GM10266 (cell line): ENCODE measurements around the gene FBXO36.
A peak's percentile ranks its signal among the peaks of the same experiment; 100 is the strongest.

ENCODE experiments used
- DNase-seq: peaks from one replicate; pipeline ENCODE4 v3.0.0; 2012; ENCODE audit errors: extremely low spot score
- TF ChIP-seq, protein P1 (sequence below): IDR thresholded peaks from 2 replicates; pipeline ENCODE4 v1.5.1; 2012; ENCODE audit warnings: mild to moderate bottlenecking, low read depth; ENCODE audit not compliant: control insufficient read depth, insufficient read depth; ENCODE audit errors: missing control alignments

Gene FBXO36

GRCh38 chr2:229901819-229902218 is 20.5 kb upstream of the FBXO36 start:
- no peak for DNase-seq
- TF ChIP-seq, protein P1, sequence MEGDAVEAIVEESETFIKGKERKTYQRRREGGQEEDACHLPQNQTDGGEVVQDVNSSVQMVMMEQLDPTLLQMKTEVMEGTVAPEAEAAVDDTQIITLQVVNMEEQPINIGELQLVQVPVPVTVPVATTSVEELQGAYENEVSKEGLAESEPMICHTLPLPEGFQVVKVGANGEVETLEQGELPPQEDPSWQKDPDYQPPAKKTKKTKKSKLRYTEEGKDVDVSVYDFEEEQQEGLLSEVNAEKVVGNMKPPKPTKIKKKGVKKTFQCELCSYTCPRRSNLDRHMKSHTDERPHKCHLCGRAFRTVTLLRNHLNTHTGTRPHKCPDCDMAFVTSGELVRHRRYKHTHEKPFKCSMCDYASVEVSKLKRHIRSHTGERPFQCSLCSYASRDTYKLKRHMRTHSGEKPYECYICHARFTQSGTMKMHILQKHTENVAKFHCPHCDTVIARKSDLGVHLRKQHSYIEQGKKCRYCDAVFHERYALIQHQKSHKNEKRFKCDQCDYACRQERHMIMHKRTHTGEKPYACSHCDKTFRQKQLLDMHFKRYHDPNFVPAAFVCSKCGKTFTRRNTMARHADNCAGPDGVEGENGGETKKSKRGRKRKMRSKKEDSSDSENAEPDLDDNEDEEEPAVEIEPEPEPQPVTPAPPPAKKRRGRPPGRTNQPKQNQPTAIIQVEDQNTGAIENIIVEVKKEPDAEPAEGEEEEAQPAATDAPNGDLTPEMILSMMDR = no peak

DNA sequence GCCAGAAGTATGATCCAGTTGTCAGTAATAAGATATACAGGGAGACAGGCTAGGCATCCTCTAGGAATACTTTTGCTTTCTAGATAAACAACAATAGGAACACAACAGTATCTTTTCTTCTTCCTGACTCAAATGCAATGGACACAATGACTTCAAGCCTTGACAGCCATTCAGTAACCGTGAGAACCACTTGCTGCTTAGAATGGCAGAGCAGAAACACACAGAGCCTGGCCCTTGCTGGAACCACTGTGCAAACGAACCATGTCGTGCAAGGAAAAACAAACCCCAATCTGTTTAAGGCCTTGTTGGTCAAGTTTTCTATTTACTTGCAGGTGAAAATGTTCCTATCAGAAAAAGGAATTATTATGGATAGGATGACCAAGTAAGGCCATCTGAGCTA is 19.3 kb upstream of the FBXO36 start:
- TF ChIP-seq, protein P1 = no peak
- no peak for DNase-seq

- TF ChIP-seq, protein P1 = no peak
- DNase-seq = no peak
These were observed 16.7 kb upstream of the FBXO36 start for GRCh38 chr2:229905601-229906000.

DNA sequence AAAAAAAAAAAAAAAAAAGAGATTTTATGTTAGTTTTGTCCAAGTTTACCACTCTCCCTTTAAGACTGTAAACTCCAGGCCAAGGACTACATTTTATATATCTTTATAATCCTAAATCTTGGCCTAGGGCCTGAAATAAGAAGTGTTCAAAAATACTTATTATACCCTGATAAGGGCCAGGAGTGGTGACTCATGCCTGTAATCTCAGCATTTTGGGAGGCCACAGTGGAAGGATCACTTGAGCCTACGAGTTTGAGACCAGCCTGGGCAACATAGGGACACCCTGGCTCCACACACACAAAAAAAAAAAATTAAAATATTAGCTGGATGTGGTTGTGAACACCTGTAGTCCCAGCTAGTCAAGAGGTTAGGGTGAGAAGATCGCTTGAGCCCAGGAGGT is 13.2 kb upstream of the FBXO36 start:
- no peak for DNase-seq
- TF ChIP-seq, protein P1 = no peak

DNA sequence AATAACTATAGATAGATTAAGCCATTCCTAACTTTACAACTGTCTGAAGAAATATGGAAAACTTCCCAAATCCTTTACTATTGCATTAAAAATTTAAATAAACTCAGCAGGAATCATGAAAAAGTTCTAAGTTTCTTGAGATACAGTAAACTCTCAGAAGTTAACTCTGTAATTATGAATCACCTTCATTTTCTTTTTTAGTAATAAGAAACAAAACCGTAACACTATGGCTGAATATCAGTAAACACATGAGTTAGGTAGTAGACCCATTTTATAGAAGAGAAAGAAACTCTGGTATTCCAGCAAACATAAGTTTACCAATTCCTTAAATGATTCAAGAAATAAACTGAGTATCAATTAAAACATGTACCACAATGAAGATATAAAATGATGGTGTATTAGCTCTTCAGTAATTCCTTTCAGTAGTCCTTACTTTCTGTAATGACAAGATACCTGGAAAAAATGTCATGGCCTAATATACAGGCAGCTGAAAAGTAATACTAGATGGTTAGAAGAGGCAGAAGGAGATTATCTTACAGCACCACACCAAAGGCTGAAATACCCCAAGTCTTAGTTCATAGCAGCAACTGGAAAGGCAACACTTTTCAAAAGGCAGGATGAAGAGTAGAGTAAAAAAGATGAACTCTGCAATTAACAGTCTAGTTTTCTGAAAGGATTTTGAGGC is 12.0 kb upstream of the FBXO36 start:
- DNase-seq = no peak
- TF ChIP-seq, protein P1 = no peak

GRCh38 chr2:229910832-229911412 is 11.4 kb upstream of the FBXO36 start:
- TF ChIP-seq, protein P1 = peak; percentile 67
- peak; percentile 24 for DNase-seq

- DNase-seq = no peak
- TF ChIP-seq, protein P1 = no peak
These were observed 8.1 kb upstream of the FBXO36 start for GRCh38 chr2:229914171-229914570.
